Neural progenitor cell (in vitro differentiated cells): ENCODE results near the gene DLX4. TPM values are rescaled to one million over a fixed set of nuclear protein-coding genes. Genes with fewer than 3 reads are reported as not detected.

Source experiments
- DNase-seq: peaks from one replicate; pipeline ENCODE4 v3.0.0-alpha.2; 2016; ENCODE audit warnings: low spot score
- H2AFZ ChIP-seq: fragments of 200-600 bp; sonication (generic); replicated peaks from 2 replicates; pipeline ENCODE4 v1.6.1; 2016; ENCODE audit warnings: antibody characterized with exemption
- H3F3A ChIP-seq: fragments of 200-600 bp; sonication (generic); 2 replicates; pipeline ENCODE4 v1.6.1; 2016; ENCODE audit warnings: antibody characterized with exemption, low read depth
- H3K27ac ChIP-seq: fragments of 200-600 bp; sonication (generic); 2 replicates; pipeline ENCODE4 v1.5.1; 2016; ENCODE audit warnings: mild to moderate bottlenecking
- H3K27me3 ChIP-seq: fragments of 200-600 bp; sonication (generic); 2 replicates; pipeline ENCODE4 v1.6.1; 2016; ENCODE audit warnings: mild to moderate bottlenecking, moderate library complexity
- H3K36me3 ChIP-seq: fragments of 200-600 bp; sonication (generic); 2 replicates; pipeline ENCODE4 v1.5.1; 2016
- H3K4me1 ChIP-seq: fragments of 200-600 bp; sonication (generic); 2 replicates; pipeline ENCODE4 v1.6.1; 2016; ENCODE audit warnings: mixed run types
- H3K4me2 ChIP-seq: fragments of 200-600 bp; sonication (generic); 2 replicates; pipeline ENCODE4 v1.6.1; 2016
- H3K4me3 ChIP-seq: fragments of 200-600 bp; sonication (generic); 2 replicates; pipeline ENCODE4 v1.5.1; 2016
- H3K79me2 ChIP-seq: fragments of 200-600 bp; sonication (generic); 2 replicates; pipeline ENCODE4 v1.6.1; 2016; ENCODE audit warnings: low read depth
- H3K9ac ChIP-seq: fragments of 200-600 bp; sonication (generic); 2 replicates; pipeline ENCODE4 v1.6.1; 2016
- H3K9me3 ChIP-seq: fragments of 200-600 bp; sonication (generic); 2 replicates; pipeline ENCODE4 v1.5.1; 2016; ENCODE audit warnings: low read depth
- H4K20me1 ChIP-seq: fragments of 200-600 bp; sonication (generic); 2 replicates; pipeline ENCODE4 v1.6.1; 2016; ENCODE audit warnings: low read depth
- H3K27ac Mint-ChIP-seq: 3 replicates; pipeline ENCODE4 v1.8.0; 2021; ENCODE audit warnings: mixed read lengths
- H3K27me3 Mint-ChIP-seq: 2 replicates; pipeline ENCODE4 v1.8.0; 2022; ENCODE audit warnings: low read depth, mild to moderate bottlenecking, inconsistent platforms, moderate library complexity, mixed read lengths; ENCODE audit not compliant: insufficient read depth
- H3K36me3 Mint-ChIP-seq: 3 replicates; pipeline ENCODE4 v1.8.0; 2021; ENCODE audit warnings: mixed read lengths
- H3K4me1 Mint-ChIP-seq: 3 replicates; pipeline ENCODE4 v1.8.0; 2021; ENCODE audit warnings: mixed read lengths
- H3K4me3 Mint-ChIP-seq: 3 replicates; pipeline ENCODE4 v1.8.0; 2021; ENCODE audit warnings: mild to moderate bottlenecking, moderate library complexity, mixed read lengths
- H3K9me3 Mint-ChIP-seq: 3 replicates; pipeline ENCODE4 v1.8.0; 2020; ENCODE audit warnings: mixed read lengths
- CTCF ChIP-seq: fragments of 200-600 bp; sonication (generic); IDR thresholded peaks from 2 replicates; pipeline ENCODE4 v1.5.1; 2017; ENCODE audit warnings: antibody characterized with exemption, mild to moderate bottlenecking
- EZH2 ChIP-seq: fragments of 200-600 bp; sonication (generic); IDR thresholded peaks from 2 replicates; pipeline ENCODE4 v1.6.1; 2017; ENCODE audit warnings: antibody characterized with exemption, mild to moderate bottlenecking, moderate library complexity
- EZH2phosphoT487 ChIP-seq: fragments of 200-600 bp; sonication (generic); IDR thresholded peaks from 2 replicates; pipeline ENCODE4 v1.6.1; 2017; ENCODE audit warnings: antibody characterized with exemption
- total RNA-seq: library from RNA; depleted of rRNA; stranded (reverse); fragments of >200 nt; gene quantifications from 2 replicates; pipeline ENCODE4 v1.2.3, GENCODE V29; 2015; ENCODE audit warnings: low replicate concordance

Gene DLX4
- total RNA-seq, 1 donor from 2014 or later: not detected

GRCh38 chr17:49952209-49952911, 16.6 kb upstream of the DLX4 start:
- H3K79me2 ChIP-seq: no peaks in the 10 kb centered on the region
- H3K4me2 ChIP-seq: no peak overlapping the region
- H3K9ac ChIP-seq: no peak overlapping the region
- H3K9me3 Mint-ChIP-seq: no peaks in the 10 kb centered on the region
- H3K36me3 ChIP-seq: no peaks in the 10 kb centered on the region
- H3K4me3 ChIP-seq: no peak overlapping the region
- TF ChIP-seq EZH2 (no peak), CTCF (peak; percentile 96)
- H3K36me3 Mint-ChIP-seq: no peaks in the 10 kb centered on the region
- H3K9me3 ChIP-seq: no peaks in the 10 kb centered on the region
- H3K4me1 ChIP-seq: no peaks in the 10 kb centered on the region
- peak; percentile 91 for DNase-seq
- no peak overlapping the region for H3K27ac Mint-ChIP-seq
- H3K27ac ChIP-seq: no peak overlapping the region
- H3F3A ChIP-seq: peaks cover 4% of the 10 kb centered on the region
- no peaks in the 10 kb centered on the region for H4K20me1 ChIP-seq
- H2AFZ ChIP-seq: no peak overlapping the region
- H3K27me3 ChIP-seq: peaks cover 42% of the 10 kb centered on the region
- peak overlapping the region; percentile 35 for H3K4me3 Mint-ChIP-seq
- peaks cover 10% of the 10 kb centered on the region for H3K4me1 Mint-ChIP-seq
- H3K27me3 Mint-ChIP-seq: peaks cover 25% of the 10 kb centered on the region

- no peaks in the 10 kb centered on the region for H3K36me3 ChIP-seq
- Mint-ChIP-seq H3K4me3 (peak overlapping the region; percentile 35), H3K27me3 (peaks cover 27% of the 10 kb centered on the region), H3K9me3 (no peaks in the 10 kb centered on the region), H3K36me3 (no peaks in the 10 kb centered on the region), H3K27ac (no peak overlapping the region), H3K4me1 (peaks cover 10% of the 10 kb centered on the region)
- TF ChIP-seq EZH2: no peak
- no peaks in the 10 kb centered on the region for H3K4me1 ChIP-seq
- H3K79me2 ChIP-seq: no peaks in the 10 kb centered on the region
- H3K27ac ChIP-seq: no peak overlapping the region
- no peak overlapping the region for H3K9ac ChIP-seq
- no peaks in the 10 kb centered on the region for H3K9me3 ChIP-seq
- H4K20me1 ChIP-seq: no peaks in the 10 kb centered on the region
- H2AFZ ChIP-seq: no peak overlapping the region
- no peak for DNase-seq
- H3K4me3 ChIP-seq: no peak overlapping the region
- peaks cover 4% of the 10 kb centered on the region for H3F3A ChIP-seq
- H3K4me2 ChIP-seq: no peak overlapping the region
- H3K27me3 ChIP-seq: peaks cover 44% of the 10 kb centered on the region
Measured at GRCh38 chr17:49952912-49953497, 16.0 kb upstream of the DLX4 start.

GRCh38 chr17:49955157-49955556, 13.8 kb upstream of the DLX4 start:
- H3K27me3 Mint-ChIP-seq: peaks cover 27% of the 10 kb centered on the region
- H3K36me3 ChIP-seq: no peaks in the 10 kb centered on the region
- no peaks in the 10 kb centered on the region for H3K79me2 ChIP-seq
- no peaks in the 10 kb centered on the region for H3K4me1 ChIP-seq
- DNase-seq: no peak
- no peaks in the 10 kb centered on the region for H3K9me3 ChIP-seq
- no peak overlapping the region for H3K27ac Mint-ChIP-seq
- peaks cover 4% of the 10 kb centered on the region for H3F3A ChIP-seq
- no peak for TF ChIP-seq EZH2
- no peak for TF ChIP-seq EZH2phosphoT487
- no peak for TF ChIP-seq CTCF
- no peaks in the 10 kb centered on the region for H3K36me3 Mint-ChIP-seq
- H3K4me3 ChIP-seq: no peak overlapping the region
- no peak overlapping the region for H3K9ac ChIP-seq
- no peak overlapping the region for H2AFZ ChIP-seq
- H3K4me2 ChIP-seq: no peak overlapping the region
- no peaks in the 10 kb centered on the region for H4K20me1 ChIP-seq
- H3K27ac ChIP-seq: no peak overlapping the region
- H3K4me3 Mint-ChIP-seq: no peak overlapping the region
- H3K4me1 Mint-ChIP-seq: peaks cover 7% of the 10 kb centered on the region
- peaks cover 54% of the 10 kb centered on the region for H3K27me3 ChIP-seq
- H3K9me3 Mint-ChIP-seq: no peaks in the 10 kb centered on the region

GRCh38 chr17:49956780-49957179, 12.2 kb upstream of the DLX4 start:
- H3K4me1 ChIP-seq: no peaks in the 10 kb centered on the region
- H4K20me1 ChIP-seq: no peaks in the 10 kb centered on the region
- H3K9ac ChIP-seq: no peak overlapping the region
- peaks cover 53% of the 10 kb centered on the region for H3K27me3 ChIP-seq
- peaks cover 34% of the 10 kb centered on the region for H3K27me3 Mint-ChIP-seq
- H3K79me2 ChIP-seq: no peaks in the 10 kb centered on the region
- H3K4me1 Mint-ChIP-seq: peaks cover 7% of the 10 kb centered on the region
- peaks cover 4% of the 10 kb centered on the region for H3F3A ChIP-seq
- no peaks in the 10 kb centered on the region for H3K9me3 ChIP-seq
- H3K36me3 ChIP-seq: no peaks in the 10 kb centered on the region
- TF ChIP-seq EZH2: no peak
- no peaks in the 10 kb centered on the region for H3K9me3 Mint-ChIP-seq
- no peak overlapping the region for H3K4me3 Mint-ChIP-seq
- no peak overlapping the region for H3K27ac Mint-ChIP-seq
- H3K27ac ChIP-seq: no peak overlapping the region
- no peak overlapping the region for H3K4me2 ChIP-seq
- no peaks in the 10 kb centered on the region for H3K36me3 Mint-ChIP-seq
- no peak overlapping the region for H2AFZ ChIP-seq
- no peak for DNase-seq
- no peak overlapping the region for H3K4me3 ChIP-seq
